HG02938 (cell line): ENCODE measurements around the gene TMEM120B.
"Not testable (repeated sequence)": the region's sequence is repeated elsewhere in the genome, so short reads cannot be mapped to it uniquely, and the experiment has no call there.

Experiments
- ATAC-seq: cut with Tn5 transposase; IDR thresholded peaks from one replicate; pipeline ENCODE4 v1.9.1; 2021; ENCODE audit warnings: mild to moderate bottlenecking, moderate library complexity; ENCODE audit not compliant: unreplicated experiment

TMEM120B gene

DNA sequence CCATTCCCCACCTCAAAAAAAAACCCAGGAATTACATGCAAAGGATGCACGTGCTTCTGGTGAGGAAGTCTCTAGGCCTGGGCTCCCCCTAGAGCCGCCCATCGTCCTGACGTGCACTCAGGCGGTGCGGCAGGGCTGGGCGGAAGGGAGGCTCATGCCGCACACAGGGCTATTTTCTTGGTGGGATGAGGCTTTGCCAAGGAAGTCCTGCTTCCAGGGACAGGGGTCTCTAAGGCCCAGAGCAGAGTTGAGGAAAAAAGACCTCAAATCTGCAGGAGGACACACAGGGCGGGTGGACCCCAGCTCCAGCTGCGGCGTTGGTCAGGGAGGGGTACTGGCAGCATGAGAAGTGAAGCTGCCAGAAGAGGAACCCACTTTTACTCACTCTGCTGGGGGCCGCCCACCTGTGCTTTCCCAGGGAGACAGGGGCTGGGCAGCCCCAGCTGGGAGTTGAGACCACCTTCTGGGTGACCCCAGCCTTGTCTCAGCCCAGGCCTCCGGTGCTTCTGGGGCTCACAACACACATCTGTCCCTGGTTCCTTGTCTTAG lies 76.8 kb downstream of the TMEM120B start:
- ATAC-seq, result no peak

DNA sequence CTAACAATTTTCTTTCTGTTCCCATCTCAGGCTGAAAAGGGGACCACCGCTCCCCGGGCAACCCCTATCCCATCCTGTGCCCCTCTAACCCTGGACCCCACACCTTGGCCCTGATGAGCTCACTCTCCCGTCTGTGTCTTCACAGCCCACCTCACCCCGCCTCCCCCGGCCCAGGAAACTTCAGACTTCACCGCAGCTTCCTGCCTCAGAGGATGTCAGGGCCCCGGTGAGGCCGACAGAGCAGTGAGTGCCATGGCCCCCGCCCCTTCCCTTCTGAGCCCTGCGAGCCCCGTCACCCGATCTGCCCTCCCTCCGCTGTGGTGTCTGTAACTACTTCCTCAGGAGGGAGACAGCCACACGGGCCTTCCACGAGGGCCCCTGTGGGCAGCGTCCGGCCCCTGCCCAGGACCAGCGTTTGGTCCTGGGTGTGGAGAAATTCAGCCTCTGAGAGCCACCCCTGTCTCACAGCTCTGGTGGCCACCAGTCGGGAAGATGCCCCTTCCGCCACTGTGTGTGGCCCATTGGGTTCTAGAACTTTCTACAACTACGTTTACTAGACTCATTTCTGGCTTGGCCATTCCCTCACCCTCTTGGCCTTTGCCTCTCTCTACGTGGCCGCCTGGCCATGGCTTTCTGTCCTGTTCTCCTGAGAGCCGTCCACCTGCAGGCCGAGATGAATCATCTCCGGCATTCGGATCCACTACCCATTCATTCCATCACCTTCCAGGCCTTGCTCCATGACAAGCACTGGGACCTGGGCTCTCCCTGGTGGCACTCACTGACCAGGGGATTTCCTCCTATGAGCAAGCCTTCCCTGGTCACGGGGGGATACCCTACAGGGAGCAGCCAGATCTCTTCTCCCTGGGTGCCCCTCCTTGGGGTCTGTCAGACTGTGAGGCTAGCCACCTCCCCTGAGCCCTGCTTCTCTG lies 77.5 kb downstream of the TMEM120B start:
- ATAC-seq, result peak; percentile 28

DNA sequence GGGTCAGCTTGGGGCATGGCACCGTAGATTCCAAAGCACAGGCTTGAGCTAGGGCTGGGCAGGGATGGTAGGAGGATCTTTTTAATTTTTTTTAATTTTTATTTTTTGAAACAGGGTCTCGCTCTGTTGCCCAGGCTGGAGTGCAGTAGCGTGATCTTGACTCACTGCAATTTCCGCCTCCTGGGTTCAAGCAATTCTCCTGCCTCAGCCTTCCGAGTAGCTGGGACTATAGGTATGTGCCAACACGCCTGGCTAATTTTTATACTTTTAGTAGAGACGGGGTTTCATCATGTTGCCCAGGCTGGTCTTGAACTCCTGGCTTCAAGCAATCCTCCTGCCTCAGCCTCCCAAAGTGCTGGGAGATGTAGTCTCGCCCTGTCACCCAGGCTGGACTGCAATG lies 78.2 kb downstream of the TMEM120B start:
- not testable (repeated sequence) for ATAC-seq

DNA sequence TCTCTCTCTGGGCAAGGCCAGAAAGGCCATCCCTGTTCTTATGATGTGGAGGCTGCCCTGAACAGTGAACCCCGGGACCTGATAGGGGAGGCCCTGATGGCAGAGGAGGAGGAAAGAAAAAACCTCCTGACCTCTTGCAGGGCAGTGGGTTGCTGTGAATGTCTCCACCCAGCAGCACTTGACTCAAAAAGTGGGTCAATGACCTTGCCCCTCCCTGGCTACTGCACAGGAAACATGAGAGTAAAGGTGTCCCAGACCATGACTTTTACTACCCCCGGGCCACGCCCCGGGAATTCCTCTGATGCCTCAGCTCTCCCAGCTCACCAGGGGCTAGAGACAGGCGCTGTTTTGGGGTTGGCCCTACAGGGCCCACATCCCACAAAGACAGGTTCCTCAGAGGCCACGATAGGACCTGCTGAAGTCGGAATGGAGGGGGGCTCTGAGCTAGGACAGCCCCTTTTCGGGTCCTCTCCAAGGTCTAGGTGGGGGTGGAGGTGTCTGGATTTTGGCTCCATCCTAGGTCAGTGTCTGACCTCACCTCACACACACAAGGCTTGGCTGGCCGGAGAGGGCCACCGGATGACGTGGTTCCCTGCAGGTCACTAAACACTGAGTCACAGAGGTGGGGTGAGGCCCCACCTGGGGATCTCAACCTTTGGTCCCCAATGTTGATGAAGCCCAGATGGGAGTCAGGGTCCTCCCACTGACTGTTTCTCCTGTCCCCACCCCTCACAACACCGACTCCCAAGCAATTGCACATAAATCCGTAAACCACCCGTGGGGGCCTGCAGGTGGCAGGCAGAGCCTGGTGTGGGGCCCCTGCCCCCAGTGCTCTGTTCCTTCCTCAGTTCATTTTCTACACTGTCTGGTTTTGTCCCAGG lies 79.4 kb downstream of the TMEM120B start:
- ATAC-seq, result no peak

DNA sequence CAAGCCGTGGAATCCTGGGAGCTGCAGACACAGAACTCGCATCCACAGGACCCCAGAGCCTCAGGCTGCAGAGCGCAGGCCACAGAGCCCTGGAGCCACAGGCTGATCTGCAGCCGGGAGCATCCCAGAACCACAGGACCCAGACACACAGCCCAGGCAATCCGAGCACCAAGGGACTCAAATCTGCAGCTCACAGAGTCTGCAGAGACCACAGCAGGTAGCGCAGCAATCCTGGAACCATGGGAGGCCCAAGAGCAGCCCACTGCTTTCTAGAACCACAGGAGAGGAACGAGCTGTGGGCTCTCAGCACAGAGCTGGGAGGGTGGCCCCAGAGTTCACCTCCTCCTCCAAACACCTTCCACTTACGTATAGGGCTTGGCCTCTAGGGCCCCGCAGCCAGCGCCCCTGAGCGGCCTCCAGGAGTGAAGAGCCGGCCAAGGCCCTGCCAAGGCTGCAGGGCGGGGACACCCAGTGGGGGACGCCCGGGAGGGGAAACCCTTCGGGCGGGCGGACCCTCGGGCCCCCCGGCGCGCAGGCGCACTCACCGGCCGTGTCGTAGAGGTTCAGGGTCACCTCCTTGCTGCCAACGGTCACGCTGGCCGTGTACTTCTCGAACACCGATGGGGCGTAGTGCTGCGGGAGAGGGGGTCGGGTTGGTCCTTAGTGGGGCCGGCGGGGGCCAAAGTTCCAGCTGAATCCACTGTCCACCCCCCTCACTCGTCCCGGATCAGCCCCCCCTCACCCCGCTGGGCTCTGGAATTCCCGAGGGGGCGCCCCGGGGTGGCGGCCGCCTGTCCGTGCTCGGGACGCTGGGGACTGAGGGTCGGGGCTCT lies 80.3 kb downstream of the TMEM120B start:
- no peak for ATAC-seq

DNA sequence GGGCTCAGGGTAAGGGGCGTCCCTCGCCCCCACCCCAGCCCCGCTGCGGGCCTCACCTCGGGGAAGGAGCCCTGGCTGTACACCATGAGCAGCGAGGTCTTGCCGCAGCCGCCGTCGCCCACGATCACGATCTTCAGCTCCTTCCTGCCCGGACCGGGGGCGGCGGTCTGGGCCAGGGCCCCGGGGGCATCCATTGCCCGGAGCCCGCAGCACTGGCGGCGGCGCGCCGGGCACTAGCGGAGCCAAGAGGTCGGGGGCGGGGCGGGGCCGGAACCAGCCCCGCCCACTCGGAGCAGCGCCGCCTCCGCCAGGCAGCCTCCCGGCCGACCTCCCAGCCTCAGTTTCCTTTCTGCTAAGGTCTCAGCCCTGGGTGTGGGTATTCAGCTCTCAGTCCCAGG lies 80.9 kb downstream of the TMEM120B start, which contains the start of gene RHOF:
Gene RHOF, minus strand, starts transcription at position 249 of the 398 bp plus-strand sequence. Its CDS starts 55 bp downstream, at position 194.
- peak; percentile 9 for ATAC-seq

DNA sequence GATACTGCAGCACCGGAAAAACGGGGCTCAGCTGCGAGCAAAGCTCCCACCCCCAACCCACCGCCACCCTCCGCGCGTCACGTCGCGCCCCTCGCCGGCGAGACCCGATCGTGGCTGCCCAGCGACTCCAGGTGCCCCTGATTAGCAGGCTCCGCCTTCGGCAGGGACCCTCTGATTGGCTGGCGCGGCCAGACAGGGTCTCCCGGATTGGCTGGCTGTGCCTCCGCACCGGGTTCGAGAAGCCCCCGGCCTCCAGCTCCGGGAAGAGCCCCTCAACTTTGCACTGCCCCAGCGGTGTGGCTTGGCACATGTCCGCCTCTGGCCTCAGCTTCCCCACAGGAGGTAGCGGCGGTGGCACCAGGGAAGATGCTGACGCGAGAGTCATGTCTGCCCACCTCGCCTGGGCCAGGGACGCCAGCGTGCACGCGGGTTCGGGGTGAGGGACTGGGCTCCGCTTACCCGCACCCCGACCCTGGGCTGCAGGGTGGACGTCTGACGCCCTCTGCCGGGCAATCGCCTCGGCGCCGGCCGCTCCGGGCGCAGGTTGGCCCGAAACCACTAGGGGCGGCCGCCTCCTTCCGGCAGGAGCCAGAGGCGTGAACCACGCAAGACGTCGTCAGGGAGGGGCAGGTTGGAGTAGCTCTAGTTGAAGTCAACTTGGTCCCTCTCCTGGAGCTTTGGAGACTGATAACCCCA lies 81.4 kb downstream of the TMEM120B start:
- ATAC-seq, result peak; percentile 47

DNA sequence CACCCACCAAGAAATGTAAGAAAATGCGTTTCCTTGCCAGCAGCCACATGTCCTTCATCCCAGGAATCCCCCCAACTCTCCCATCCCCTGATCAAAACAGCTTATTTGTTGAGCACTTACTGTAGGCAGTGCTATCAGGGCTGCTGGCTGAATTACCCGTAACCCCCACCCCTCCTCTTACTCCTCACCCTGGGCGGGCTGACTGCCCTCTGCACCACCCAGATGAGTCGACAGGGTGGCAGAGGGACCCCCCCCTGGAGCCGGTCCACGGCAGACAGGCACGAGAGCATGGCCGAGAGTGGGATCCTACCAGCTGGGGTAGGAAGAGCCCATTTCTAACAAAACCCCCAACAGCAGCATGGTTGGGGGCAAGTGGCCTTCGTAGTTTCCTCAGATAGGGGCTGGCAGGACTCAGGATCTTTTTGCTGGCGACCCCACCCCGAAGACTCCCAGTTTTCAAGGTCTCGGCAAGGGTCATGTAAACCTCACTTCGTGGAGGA lies 82.0 kb downstream of the TMEM120B start:
- no peak for ATAC-seq

DNA sequence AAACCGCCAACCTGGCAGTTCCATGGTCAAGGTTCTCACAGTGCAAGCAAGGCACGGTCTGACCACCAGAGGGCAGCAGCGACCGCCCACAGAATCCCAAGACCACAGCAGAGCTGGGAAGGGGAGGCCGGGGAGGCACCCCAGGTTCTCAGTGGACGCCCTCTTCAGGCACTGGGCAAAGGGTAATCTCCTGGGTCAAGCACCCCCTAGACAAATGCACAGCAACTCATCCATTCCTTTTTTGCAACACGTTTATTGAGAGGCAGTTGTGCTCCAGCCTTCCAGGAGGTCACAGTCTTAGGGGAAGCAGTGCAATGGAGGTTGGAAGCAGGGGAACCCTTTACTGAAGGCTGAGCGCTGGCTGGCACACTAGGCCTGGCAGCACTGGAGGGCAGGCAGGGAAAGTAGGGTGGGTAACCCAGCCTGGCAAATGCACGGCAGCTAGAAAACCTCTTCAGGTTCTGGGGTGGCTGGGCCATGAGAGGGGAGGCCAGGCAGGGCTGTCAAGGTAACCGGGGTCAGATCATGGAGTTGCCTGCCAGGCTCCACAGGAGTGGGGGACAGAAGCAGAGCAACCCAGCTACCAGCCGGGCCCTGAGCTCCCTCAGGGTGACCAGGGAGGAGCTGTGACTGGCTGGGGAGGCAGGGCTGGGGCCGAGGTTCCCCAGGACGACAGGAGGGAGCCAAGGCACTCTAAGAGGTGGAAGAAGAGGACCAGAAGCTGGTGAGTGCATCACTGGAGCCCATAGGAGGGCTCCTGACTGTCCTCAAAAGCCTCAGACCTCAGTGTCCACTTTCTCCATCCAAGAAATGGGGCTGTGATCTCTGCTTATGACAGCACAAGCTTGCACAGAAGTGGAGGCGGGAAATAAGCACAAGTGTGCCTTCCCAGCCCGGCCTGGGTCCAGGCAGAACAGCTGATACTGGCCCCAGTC lies 82.7 kb downstream of the TMEM120B start:
- no peak for ATAC-seq

DNA sequence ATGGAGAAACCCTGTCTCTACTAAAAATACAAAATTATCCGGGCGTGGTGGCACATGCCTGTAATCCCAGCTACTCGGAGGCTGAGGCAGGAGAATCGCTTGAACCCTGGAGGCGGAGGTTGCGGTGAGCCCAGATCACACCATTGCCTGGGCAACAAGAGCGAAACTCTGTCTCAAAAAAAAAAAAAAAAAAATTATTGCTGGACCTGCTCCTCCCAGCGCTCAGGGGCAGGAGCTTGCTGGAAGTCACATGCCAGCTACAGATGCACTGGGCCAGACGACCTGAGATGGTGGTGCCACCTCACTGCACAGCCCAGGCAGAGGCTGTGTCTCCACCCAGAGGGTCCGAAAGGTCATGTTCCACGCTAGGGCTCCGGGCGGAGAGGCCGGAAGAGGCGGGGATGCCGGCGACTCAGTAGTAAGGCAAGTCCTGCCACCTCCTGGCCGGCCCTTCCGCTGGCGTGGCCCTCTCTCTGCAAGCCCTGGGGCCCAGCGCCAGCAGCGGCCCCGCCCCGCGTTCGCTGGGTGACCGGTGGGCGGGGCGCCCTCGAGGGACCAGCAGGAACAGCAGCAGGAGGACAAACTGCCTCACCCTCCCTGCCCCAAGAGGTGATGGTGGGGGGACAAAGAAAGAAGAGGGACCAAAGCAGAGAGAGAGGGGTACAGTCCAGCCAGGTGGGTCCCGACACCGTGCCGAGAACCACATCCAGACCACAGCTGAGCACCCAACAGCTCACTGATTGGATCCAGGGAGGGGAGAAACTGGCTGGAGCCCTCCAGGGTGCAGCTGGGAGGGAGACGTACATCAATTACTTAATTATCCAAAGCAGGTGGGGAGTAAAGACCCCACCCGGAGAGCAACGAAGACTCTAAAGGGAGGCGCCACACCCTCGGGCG lies 84.6 kb downstream of the TMEM120B start:
- no peak for ATAC-seq

DNA sequence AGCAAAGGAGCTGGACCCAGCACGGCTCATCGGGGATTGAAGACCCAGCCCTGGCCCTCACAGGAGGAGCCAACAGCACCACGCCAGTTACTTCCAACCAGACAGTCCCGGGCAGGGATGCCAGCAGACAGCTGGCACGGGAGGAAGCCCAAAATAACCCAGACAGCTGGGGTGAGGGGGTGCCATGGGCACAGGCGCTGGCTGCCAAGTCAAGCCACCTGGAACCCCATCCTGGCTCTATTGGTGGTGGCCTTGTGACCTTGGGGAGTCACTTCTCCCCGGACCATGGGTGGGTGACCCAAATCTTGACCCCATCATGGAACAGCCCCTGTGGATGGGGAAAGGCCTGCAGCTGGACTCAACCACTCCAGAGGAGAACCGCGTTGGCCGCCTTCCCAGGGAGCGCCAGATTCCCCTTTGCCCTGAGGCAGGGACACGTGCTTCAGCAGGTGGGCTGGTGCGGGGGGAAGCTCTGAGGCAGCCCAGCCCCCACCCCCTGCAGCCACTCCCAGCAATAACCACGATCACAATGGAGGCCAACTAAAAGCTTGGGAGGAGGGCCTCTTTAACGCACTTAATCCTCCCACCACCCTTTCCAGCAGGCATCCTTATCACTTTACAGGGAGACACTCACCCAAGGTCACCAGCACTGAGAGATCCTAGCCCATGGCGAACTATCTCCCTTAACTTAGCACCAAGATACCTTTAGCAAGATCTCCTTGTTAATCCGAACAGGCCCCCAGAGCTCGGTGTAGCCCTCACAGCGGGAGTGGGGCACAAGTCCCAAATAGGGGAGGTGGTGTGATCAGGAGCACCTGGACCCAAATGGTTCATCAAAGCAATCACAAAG lies 85.6 kb downstream of the TMEM120B start:
- no peak for ATAC-seq

DNA sequence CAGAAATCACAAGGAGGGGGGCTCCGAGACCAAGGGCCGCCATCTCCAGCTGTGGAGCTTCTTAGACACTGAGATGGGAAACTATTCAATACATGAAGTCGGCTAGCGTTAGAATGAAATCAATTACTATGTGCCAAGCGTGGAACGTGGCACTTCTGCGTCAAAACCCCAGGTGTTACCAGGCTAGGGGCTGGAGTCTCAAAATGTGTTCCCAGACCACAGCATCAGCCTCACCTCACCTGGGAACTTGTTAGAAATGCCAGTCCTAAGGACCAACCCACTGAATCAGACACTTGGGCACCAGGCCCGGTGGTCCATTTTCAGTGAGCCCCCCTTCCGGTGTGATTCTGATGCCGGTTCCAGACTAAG lies 86.2 kb downstream of the TMEM120B start:
- ATAC-seq, result no peak

DNA sequence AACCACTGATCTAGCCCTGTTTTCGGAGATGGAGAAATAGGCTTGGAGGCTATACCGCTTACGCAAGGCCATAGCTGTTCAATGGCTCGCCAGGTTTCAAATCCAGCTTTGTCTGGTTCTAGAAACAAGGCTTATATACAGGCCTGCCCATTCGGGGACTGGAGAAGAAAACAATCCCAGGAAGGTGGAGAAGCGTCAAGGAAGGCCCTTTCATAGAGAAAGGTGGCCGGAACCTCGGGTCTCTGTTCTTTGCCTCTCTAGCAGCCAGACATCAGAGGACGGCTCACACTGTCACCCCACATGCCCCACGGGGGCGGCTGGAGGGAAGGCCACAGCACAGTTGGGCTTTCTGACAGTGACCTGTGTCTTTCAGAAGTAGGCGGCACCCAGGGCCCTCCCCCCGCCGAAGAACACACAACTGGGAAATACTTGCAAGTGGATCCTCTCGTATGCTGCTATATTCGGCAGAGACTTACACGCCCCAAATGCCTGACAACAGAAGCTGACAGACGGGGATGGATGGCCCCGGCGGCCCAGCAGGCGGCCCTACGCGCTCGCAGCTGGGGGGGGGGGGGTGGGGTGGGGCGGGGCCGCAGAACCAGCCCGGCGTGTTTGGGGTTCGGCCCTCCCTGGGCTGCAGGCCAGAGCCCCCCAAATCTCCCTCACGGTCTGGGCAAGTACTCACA lies 86.7 kb downstream of the TMEM120B start:
- ATAC-seq, result no peak

DNA sequence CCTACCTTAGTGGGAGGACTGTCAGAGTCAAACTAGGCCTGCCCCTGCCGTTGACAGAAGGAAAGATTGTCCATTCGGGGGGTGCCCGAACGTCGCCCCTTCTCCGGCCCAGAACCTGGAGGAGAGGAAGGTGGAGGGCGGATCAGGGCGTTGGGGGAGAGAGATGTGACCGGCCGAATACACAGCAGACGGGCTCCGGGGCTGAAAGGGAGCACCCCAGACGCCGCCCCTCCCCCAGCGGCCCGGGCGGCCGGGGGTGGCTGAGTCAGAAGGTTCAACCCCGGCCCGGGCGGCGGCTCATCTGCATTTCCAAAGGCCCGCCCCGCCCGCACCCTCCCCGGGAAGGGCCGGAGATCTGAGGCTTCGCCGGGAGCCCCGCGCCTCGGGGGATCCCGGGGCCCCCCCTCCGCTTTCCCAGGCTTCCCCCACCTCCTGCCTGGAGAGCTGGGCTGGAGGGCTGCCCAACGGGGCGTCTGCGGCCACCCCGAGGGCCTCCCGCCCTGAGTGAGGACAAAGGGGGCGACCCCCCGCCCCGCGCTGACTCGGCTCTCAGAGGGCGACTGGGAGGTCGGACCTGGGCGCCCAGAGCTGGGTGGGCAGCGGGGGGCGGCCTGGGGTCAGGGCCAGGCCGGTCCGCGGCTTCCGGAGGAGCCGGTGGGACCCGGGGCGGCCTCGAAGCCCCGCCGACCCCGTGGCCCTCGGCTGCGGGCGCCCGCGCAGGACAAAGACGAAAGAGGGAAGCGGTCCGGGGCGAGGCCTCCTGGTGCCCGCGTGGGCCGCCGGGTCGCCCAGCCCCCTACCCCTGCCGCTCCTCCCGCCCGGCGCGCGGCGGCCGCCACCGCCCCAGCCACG lies 87.5 kb downstream of the TMEM120B start:
- ATAC-seq, result peak; percentile 21
